Spinal cord (tissue), 10 donors: Measurements from ENCODE around the gene MRTFA. TPM values are rescaled to one million over a fixed set of nuclear protein-coding genes. Genes with fewer than 3 reads are reported as not detected.

Experiments
- DNase-seq, 6 donors: peaks; one replicate each; pipeline versions ENCODE4 v3.0.0 to v3.0.0-alpha.2; 2013 to 2015; ENCODE audit warnings: low spot score in 6 of 6, low read depth in 4 of 6
- H3K27ac ChIP-seq: one replicate; pipeline ENCODE4 v1.5.1; 2013; ENCODE audit warnings: low read depth, low read length, control low read depth
- H3K27me3 ChIP-seq: one replicate; pipeline ENCODE4 v1.6.1; 2013; ENCODE audit warnings: low read length; ENCODE audit not compliant: control insufficient read depth, insufficient read depth
- H3K36me3 ChIP-seq: one replicate; pipeline ENCODE4 v1.6.1; 2013; ENCODE audit warnings: low read length; ENCODE audit not compliant: control insufficient read depth, insufficient read depth
- H3K4me1 ChIP-seq: one replicate; pipeline ENCODE4 v1.6.1; 2013; ENCODE audit warnings: low read length; ENCODE audit not compliant: control insufficient read depth, insufficient read depth
- H3K4me3 ChIP-seq: one replicate; pipeline ENCODE4 v1.5.1; 2013; ENCODE audit warnings: low read depth, low read length, control low read depth
- H3K9me3 ChIP-seq: one replicate; pipeline ENCODE4 v1.6.1; 2013; ENCODE audit warnings: low read length; ENCODE audit not compliant: control insufficient read depth, insufficient read depth
- WGBS: methylation state at CpG from one replicate; pipeline ENCODE4 v1.1.5; 2013; ENCODE audit warnings: missing lambda C conversion rate; ENCODE audit not compliant: insufficient coverage; 5-methylcytosine and 5-hydroxymethylcytosine counted together
- polyA plus RNA-seq, 2 donors: library from polyadenylated mRNA; unstranded; fragments of 120-200 nt; gene quantifications; one replicate each; pipeline ENCODE4 v1.2.1, GENCODE V29; 2013; ENCODE audit not compliant: insufficient read length in 2 of 2
- total RNA-seq, 2 donors: library from RNA; depleted of rRNA in 1 of 2; stranded (reverse); fragments of 120-200 nt in 1 of 2; fragments of >200 nt in 1 of 2; gene quantifications; one replicate each; pipeline versions ENCODE4 v1.2.3 to v1.2.4, GENCODE V29; 2013 to 2014
- donor health status: healthy.

Gene MRTFA
- total and polyA plus RNA-seq, 4 donors: 19.2 to 42.0 (median 34.0) TPM

GRCh38 chr22:40484906-40485669 lies 151.4 kb downstream of the MRTFA start:
- no CpG with 5 or more reads among the region's 7 CpGs for WGBS
- DNase-seq: peak in 2 of 6 donors; percentile 22 to 60
- no peak overlapping the region for H3K27ac ChIP-seq

GRCh38 chr22:40482886-40483285 lies 153.6 kb downstream of the MRTFA start:
- Histone ChIP-seq H3K27ac (no peak overlapping the region), H3K4me1 (peaks cover 5% of the 10 kb centered on the region), H3K9me3 (no peaks in the 10 kb centered on the region), H3K36me3 (no peaks in the 10 kb centered on the region), H3K27me3 (no peaks in the 10 kb centered on the region), H3K4me3 (no peak overlapping the region)
- 94% methylated on average over 3 of the region's 5 CpGs for WGBS
- no peak for DNase-seq

More at GRCh38 chr22:40484906-40485669, 151.4 kb downstream of the MRTFA start:
- Histone ChIP-seq H3K9me3 (no peaks in the 10 kb centered on the region), H3K36me3 (no peaks in the 10 kb centered on the region), H3K4me3 (no peak overlapping the region), H3K27me3 (no peaks in the 10 kb centered on the region), H3K4me1 (peaks cover 3% of the 10 kb centered on the region)

GRCh38 chr22:40482391-40482790 lies 154.1 kb downstream of the MRTFA start:
- Histone ChIP-seq H3K27ac (no peak overlapping the region), H3K4me3 (no peak overlapping the region), H3K9me3 (no peaks in the 10 kb centered on the region), H3K27me3 (no peaks in the 10 kb centered on the region), H3K36me3 (no peaks in the 10 kb centered on the region), H3K4me1 (peaks cover 5% of the 10 kb centered on the region)
- DNase-seq: no peak

- no peak overlapping the region for H3K4me3 ChIP-seq
- no peaks in the 10 kb centered on the region for H3K27me3 ChIP-seq
- no peaks in the 10 kb centered on the region for H3K36me3 ChIP-seq
- peaks cover 5% of the 10 kb centered on the region for H3K4me1 ChIP-seq
- WGBS: 83% methylated on average over 1 of the region's 5 CpGs
- H3K27ac ChIP-seq: no peak overlapping the region
- no peaks in the 10 kb centered on the region for H3K9me3 ChIP-seq
- DNase-seq: no peak
Measured at GRCh38 chr22:40480996-40481395, 155.5 kb downstream of the MRTFA start.

DNA sequence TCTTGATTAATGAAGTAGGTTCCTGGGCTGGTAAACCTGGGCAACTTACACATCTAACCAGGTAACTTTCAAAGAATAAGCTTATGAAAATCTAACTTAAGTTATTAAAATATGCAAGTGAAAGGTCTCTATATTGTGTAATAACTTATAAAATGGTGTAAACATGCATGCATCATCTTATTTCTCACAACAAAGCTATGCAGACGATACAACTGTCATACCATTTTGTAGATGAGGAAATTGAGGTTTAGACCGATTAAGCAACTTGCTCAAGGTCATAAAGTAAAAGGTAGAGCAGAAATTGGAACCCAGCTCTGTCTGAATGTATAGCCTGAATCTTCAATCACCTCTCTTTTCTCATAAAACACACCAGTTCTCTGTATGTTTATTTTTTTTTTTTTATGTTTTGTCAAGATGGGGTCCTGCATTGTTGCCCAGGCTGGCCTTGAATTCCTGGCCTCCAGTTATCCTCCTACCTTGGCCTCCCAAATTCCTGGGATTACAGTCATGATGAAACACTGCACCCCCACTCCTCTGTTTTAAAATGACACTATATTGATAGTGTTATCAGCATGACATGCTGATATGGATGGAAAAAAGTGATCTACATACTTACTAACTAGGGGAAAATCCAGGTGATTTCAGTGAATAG lies 156.5 kb downstream of the MRTFA start:
- WGBS: no CpG with 5 or more reads among the region's 2 CpGs
- H3K4me3 ChIP-seq: no peak overlapping the region
- no peaks in the 10 kb centered on the region for H3K27me3 ChIP-seq
- no peaks in the 10 kb centered on the region for H3K36me3 ChIP-seq
- no peaks in the 10 kb centered on the region for H3K9me3 ChIP-seq
- H3K4me1 ChIP-seq: peaks cover 2% of the 10 kb centered on the region
- no peak overlapping the region for H3K27ac ChIP-seq
- DNase-seq: no peak

DNA sequence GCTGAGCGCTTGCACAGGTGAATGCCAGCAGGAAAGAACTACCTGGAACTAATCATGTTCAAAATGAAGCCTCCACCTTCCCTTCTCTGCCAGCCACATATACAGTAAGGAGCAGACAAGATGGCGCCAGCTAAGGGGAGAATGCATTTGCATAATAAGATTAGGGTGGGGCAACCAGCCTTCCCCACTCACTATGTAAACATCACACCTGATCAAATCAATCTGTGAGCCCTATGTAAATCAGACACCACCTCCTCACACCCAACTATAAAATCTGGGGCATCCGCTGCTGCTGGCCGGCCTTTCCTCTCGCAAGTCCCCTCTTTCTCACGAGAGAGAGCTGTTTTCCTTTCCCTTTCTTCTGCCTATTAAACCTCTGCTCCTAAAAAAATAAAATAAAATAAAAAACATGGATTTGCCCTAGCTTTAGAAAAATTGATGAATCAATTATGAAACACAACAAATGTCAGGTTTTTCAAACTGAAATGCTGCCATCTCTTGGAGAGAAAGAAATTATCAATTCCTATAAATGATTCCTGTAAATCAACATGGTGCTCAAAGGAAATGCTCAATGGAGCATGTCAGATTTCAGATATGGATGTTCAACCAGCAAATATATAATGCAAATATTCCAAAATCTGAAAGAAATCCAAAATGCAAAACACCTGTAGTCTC lies 157.3 kb downstream of the MRTFA start:
- H3K9me3 ChIP-seq: no peaks in the 10 kb centered on the region
- WGBS: no CpG with 5 or more reads among the region's 6 CpGs

DNA sequence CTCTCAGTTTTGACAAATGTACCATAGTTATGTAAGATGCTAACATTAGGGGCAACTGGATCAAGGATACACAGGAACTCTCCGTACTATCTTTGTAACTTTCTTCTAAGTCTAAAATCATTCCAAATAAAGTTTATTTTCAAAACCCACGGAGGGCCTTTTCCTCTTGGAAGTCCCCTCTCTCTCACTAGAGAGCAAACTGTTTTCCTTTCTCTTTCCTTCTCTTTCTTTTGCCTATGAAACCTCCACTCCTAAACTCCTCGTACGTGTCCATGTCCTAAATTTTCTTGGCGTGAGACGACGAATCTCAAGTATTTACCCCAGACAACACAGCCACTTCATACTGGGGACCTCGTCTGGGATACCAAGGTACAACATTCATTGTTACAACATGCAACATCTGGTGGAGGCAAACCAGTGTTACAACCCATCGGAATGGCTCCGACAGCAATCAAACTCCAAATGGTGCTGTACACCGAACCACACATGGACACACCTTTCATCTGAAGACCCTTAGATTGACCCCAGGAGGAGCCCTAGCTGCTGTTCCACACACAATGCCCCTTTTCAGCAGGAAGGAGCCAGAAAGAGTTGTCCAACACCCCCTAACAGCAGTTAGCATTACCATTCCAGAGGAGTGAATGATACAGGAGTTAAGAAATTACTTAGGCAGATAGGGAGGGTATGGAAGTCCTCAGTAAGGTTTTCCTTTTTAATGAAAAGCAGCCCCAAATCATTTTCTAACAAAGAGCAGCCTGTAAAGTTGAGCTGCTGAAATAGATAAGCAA lies 158.0 kb downstream of the MRTFA start:
- 87% methylated on average over 10 of the region's 11 CpGs for WGBS
- H3K9me3 ChIP-seq: no peaks in the 10 kb centered on the region
- DNase-seq: no peak

More for the DNA sequence above, 157.3 kb downstream of the MRTFA start:
- no peak for DNase-seq
- H3K4me3 ChIP-seq: no peak overlapping the region
- no peaks in the 10 kb centered on the region for H3K27me3 ChIP-seq
- H3K27ac ChIP-seq: no peak overlapping the region
- H3K36me3 ChIP-seq: no peaks in the 10 kb centered on the region
- H3K4me1 ChIP-seq: peaks cover 2% of the 10 kb centered on the region

GRCh38 chr22:40477683-40478337 lies 158.7 kb downstream of the MRTFA start:
- no peaks in the 10 kb centered on the region for H3K27me3 ChIP-seq
- no peak overlapping the region for H3K4me3 ChIP-seq
- WGBS: no CpG with 5 or more reads among the region's 5 CpGs
- no peak overlapping the region for H3K27ac ChIP-seq
- peaks cover 2% of the 10 kb centered on the region for H3K4me1 ChIP-seq
- DNase-seq: no peak
- no peaks in the 10 kb centered on the region for H3K36me3 ChIP-seq
- no peaks in the 10 kb centered on the region for H3K9me3 ChIP-seq

More for the DNA sequence above, 158.0 kb downstream of the MRTFA start:
- Histone ChIP-seq H3K27me3 (no peaks in the 10 kb centered on the region), H3K36me3 (no peaks in the 10 kb centered on the region), H3K27ac (no peak overlapping the region), H3K4me3 (no peak overlapping the region), H3K4me1 (peaks cover 2% of the 10 kb centered on the region)

DNA sequence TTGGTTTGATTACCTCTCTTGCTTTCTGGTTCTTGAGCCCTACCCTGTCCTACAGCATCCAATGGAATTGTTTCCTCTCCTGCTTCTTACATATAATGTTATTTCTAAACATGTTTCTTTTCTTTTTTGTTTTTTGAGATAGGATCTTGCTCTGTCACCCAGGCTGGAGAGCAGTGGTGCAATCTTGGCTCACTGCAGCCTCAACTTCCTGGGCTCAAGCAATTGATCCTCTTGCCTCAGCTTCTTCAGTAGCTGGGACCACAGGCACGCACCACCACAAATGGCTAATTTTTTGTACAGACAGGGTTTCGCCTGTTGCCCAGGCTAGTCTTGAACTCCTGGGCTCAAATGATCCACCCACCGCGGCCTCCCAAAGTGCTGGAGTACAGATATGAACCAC lies 160.2 kb downstream of the MRTFA start:
- no peaks in the 10 kb centered on the region for H3K36me3 ChIP-seq
- no peak overlapping the region for H3K27ac ChIP-seq
- WGBS: 96% methylated on average over 4 of the region's 4 CpGs
- H3K9me3 ChIP-seq: no peaks in the 10 kb centered on the region
- no peak overlapping the region for H3K4me3 ChIP-seq
- H3K4me1 ChIP-seq: peaks cover 2% of the 10 kb centered on the region
- H3K27me3 ChIP-seq: no peaks in the 10 kb centered on the region
- no peak for DNase-seq
